HepG2 (cell line): Measurements from ENCODE around the gene RGS19. TPM values are rescaled to one million over a fixed set of nuclear protein-coding genes. Genes with fewer than 3 reads are reported as not detected.

ENCODE experiments used
- ARID2 ChIP-seq: sonication (generic); formaldehyde crosslinking; IDR thresholded peaks from 2 replicates; pipeline ENCODE4 v1.8.1; 2022; ENCODE audit warnings: mild to moderate bottlenecking, missing genetic modification reagents, borderline replicate concordance
- ARID5B ChIP-seq: IDR thresholded peaks from 2 replicates; pipeline ENCODE4 v1.4.0; 2020; ENCODE audit warnings: mild to moderate bottlenecking, missing genetic modification reagents
- E2F1 ChIP-seq: sonication (generic); formaldehyde crosslinking; IDR thresholded peaks from 2 replicates; pipeline ENCODE4 v1.5.0; 2020; ENCODE audit warnings: missing genetic modification reagents
- FOXA1 ChIP-seq, 2 experiments: fragments of 450-650 bp in 1 of 2; sonication (generic) in 1 of 2; formaldehyde crosslinking in 1 of 2; IDR thresholded peaks; 2 replicates each; pipeline versions ENCODE4 v1.4.0 to v1.6.1; 2016 to 2020; ENCODE audit warnings: missing genetic modification reagents in 1 of 2
- HINFP ChIP-seq: sonication (generic); formaldehyde crosslinking; IDR thresholded peaks from 2 replicates; pipeline ENCODE4 v1.4.0; 2020; ENCODE audit warnings: low read depth, mild to moderate bottlenecking, missing genetic modification reagents
- HNRNPUL1 ChIP-seq: fragments of 200-400 bp; formaldehyde crosslinking; IDR thresholded peaks from 2 replicates; pipeline ENCODE4 v1.6.1; 2017; ENCODE audit warnings: low read depth, mild to moderate bottlenecking, low read length, moderate library complexity
- HOXA7 ChIP-seq: sonication (generic); formaldehyde crosslinking; IDR thresholded peaks from 2 replicates; pipeline ENCODE4 v1.8.1; 2022; ENCODE audit warnings: mild to moderate bottlenecking, missing genetic modification reagents, moderate library complexity
- KDM1A ChIP-seq: IDR thresholded peaks from 2 replicates; pipeline ENCODE4 v1.6.1; 2016; ENCODE audit warnings: missing compliant biosample characterization
- MEIS1 ChIP-seq: sonication (generic); formaldehyde crosslinking; IDR thresholded peaks from 2 replicates; pipeline ENCODE4 v1.9.0; 2021; ENCODE audit warnings: mild to moderate bottlenecking, missing genetic modification reagents, moderate library complexity, borderline replicate concordance
- SIN3A ChIP-seq: IDR thresholded peaks from 2 replicates; pipeline ENCODE4 v1.6.1; 2011; ENCODE audit warnings: low read depth, mild to moderate bottlenecking, control low read depth, low read length, borderline replicate concordance
- SUZ12 ChIP-seq: fragments of 150-350 bp; IDR thresholded peaks from 2 replicates; pipeline ENCODE4 v1.6.1; 2014; ENCODE audit warnings: low read depth, low read length
- TMF1 ChIP-seq: sonication (generic); formaldehyde crosslinking; IDR thresholded peaks from 2 replicates; pipeline ENCODE4 v1.8.1; 2022; ENCODE audit warnings: low read depth, missing genetic modification reagents
- ZBTB10 ChIP-seq: sonication (generic); formaldehyde crosslinking; IDR thresholded peaks from 2 replicates; pipeline ENCODE4 v1.4.0; 2020; ENCODE audit warnings: missing genetic modification reagents, borderline replicate concordance
- ZEB1 ChIP-seq: IDR thresholded peaks from 2 replicates; pipeline ENCODE4 v1.6.1; 2012; ENCODE audit warnings: mild to moderate bottlenecking, low read depth, inconsistent platforms; ENCODE audit not compliant: insufficient replicate concordance
- ZNF138 ChIP-seq: sonication (generic); formaldehyde crosslinking; IDR thresholded peaks from 2 replicates; pipeline ENCODE4 v1.5.0; 2020; ENCODE audit warnings: mild to moderate bottlenecking, low read depth, missing genetic modification reagents
- ZNF720 ChIP-seq: sonication (generic); formaldehyde crosslinking; IDR thresholded peaks from 2 replicates; pipeline ENCODE4 v1.4.0; 2020; ENCODE audit warnings: missing genetic modification reagents
- polyA plus RNA-seq, 8 experiments: library from polyadenylated mRNA; depleted of rRNA in 3 of 8; stranded (reverse) in 7 of 8; unstranded in 1 of 8; fragments of >200 nt; fragmentation: Illumina TruSeq in 4 of 8; extraction: Trizol in 4 of 8; gene quantifications; 2 replicates each; pipeline versions ENCODE4 v1.2.1 to v1.2.3, GENCODE V29; 2011 to 2016; ENCODE audit warnings: low read depth in 4 of 8, missing spikeins in 1 of 8, mixed read lengths in 1 of 8; ENCODE audit not compliant: insufficient read depth in 1 of 8
- total RNA-seq, 5 experiments: library from RNA; depleted of rRNA; stranded (reverse); fragments of >200 nt; fragmentation: Illumina TruSeq; extraction: Trizol; gene quantifications; 2 replicates each; pipeline ENCODE4 v1.2.3, GENCODE V29; 2016; ENCODE audit warnings: low read depth in 1 of 5

RGS19 gene
- total and polyA plus RNA-seq, 2 of the 13 experiments (the other 11 are each of a cell fraction or from before 2014, with no cell fraction given) = 10.7 to 11.9 TPM

DNA sequence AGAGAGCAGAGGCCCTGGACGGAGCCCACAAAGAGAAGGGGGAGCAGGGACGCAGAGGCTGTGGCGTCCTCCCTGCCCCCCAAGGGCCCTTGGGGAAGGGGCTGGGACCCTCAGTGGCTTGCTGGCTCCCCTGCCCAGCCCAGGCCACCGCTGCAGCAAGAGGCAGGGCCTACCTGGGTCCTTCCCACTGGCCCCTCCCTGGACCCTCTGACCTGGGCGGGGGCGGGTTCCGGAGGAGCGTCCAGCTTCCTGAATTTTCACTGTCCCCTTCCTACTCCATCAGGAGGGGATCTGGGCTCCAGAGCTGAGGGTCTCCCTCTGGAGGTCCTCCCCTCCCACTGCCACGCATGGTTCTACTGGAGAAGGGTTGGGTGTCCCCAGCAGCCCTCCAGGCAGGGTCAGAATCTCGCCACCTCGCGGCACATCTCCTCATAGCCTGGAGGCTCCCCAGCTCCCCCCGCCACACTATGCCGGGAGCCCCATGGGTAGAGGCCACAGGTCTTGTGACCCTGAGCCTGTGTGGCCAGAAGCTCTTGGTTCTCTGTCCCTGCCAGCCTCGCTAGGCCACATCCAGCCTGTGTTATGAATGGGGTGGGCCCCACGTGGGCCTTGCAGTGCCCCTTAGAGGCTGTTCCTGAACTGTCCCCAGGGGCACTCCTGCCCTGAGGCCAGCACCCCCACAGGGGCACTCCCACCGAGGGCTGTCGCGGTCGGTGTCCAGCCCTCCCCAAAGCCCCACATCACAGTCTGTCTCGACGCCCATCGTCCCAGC lies 28.9 kb downstream of the RGS19 start (continued):
- TF ChIP-seq ARID5B = peak; percentile 47; the same call in 1 of the 2 replicates
- TF ChIP-seq FOXA1 (IDR thresholded peaks at IDR 0.05) = no peak
- TF ChIP-seq FOXA1 (CRISPR knock-in tag; IDR thresholded peaks at IDR 0.05) = 0 out of 2 replicates have a peak, but pooled peaks have one; percentile 1
- no peak for TF ChIP-seq TMF1 (CRISPR knock-in tag)
- TF ChIP-seq KDM1A (CRISPR knock-in tag) = no peak
- no peak for TF ChIP-seq SUZ12
- TF ChIP-seq ZBTB10 (CRISPR knock-in tag) = peak; percentile 99
- peak; percentile 85; the same call in 1 of the 2 replicates for TF ChIP-seq ZNF138 (CRISPR knock-in tag)
- peak; percentile 37 for TF ChIP-seq ZEB1
- TF ChIP-seq SIN3A = no peak
- TF ChIP-seq HOXA7 (CRISPR knock-in tag) = no peak
- no peak for TF ChIP-seq HNRNPUL1
- peak; percentile 97 for TF ChIP-seq ARID2
- TF ChIP-seq HINFP (CRISPR knock-in tag) = no peak
- no peak; the same call in 1 of the 2 replicates for TF ChIP-seq ZNF720
- TF ChIP-seq E2F1 (CRISPR knock-in tag) = no peak
- 0 out of 2 replicates have a peak, but pooled peaks have one; percentile 1 for TF ChIP-seq MEIS1 (CRISPR knock-in tag)
